Measurements from ENCODE around the gene SLC35E4. TPM values are rescaled to one million over a fixed set of nuclear protein-coding genes. Genes with fewer than 3 reads are reported as not detected.

SLC35E4 gene
- total and polyA plus RNA-seq, 2 donors from 2014 or later = 1.8 to 3.2 TPM

DNA sequence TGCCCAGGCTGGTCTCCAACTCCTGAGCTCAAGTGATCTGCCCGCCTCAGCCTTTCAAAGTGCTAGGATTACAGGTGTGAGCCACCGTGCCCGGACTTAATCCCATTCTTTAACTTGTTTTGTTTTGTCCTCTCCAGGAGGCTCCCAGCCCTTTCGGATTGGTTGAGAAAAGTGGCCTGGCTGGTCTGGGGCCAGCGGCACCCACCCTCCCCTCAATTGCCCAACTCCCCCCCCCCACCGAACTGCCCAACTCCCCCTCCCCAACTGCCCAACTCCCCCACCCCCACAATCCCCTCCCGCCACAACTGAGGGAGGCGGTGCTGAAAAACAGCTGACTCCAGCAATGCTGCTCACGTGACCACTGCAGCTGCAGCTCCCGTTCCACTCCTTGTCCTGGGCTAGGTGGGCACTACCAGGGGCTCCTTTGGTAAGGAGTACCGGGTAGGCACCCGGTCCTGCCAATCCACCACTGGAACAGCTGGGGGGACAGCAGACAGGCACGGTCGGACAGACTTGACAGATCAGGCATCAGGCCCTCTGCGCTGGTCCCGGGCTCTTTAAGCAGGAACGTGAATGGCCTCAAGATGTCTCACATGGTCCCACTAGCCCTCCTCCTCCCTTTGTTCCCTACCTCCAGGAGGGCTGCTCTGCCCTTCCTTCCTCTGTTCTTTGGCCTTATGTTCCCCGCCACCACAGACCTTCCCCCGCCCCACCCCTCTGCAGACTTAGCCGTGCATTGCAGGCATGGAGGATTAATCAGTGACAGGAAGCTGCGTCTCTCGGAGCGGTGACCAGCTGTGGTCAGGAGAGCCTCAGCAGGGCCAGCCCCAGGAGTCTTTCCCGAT is 28.9 kb upstream of the SLC35E4 start, which contains the start of gene TCN2:
Gene TCN2, plus strand, starts transcription at position 720 of the 845 bp plus-strand sequence. CDS start 158 bp downstream, outside the sequence.
- Histone ChIP-seq H3K4me1 (ENCODE audit: control insufficient read depth in 2 of 3, insufficient read depth in 2 of 3, low read depth in 1 of 3, low read length in 3 of 3) (peaks cover 3 to 23% (median 11%) of the 10 kb centered on the region in 3 donors), H3K4me3 (ENCODE audit: low read length in 3 of 3) (peak within 1 kb of the TSS; percentile 74 to 94 (median 80)), H3K9me3 (ENCODE audit: control insufficient read depth in 2 of 3, insufficient read depth in 1 of 3, low read length in 3 of 3) (no peaks in the 10 kb centered on the region), H3K9ac (ENCODE audit: low read length in 3 of 3) (peak within 1 kb of the TSS; percentile 70 to 75 (median 73)), H3K36me3 (ENCODE audit: control insufficient read depth in 2 of 3, insufficient read depth in 3 of 3, low read length in 3 of 3) (peaks cover 0 to 5% (median 0%) of the 10 kb centered on the region in 3 donors), H3K27ac (ENCODE audit: low read depth in 2 of 2, low read length in 2 of 2) (peak within 1 kb of the TSS; percentile 84 to 88), H3K27me3 (ENCODE audit: control insufficient read depth, insufficient read depth, low read length) (no peaks in the 10 kb centered on the region)
- TF ChIP-seq, protein P1, sequence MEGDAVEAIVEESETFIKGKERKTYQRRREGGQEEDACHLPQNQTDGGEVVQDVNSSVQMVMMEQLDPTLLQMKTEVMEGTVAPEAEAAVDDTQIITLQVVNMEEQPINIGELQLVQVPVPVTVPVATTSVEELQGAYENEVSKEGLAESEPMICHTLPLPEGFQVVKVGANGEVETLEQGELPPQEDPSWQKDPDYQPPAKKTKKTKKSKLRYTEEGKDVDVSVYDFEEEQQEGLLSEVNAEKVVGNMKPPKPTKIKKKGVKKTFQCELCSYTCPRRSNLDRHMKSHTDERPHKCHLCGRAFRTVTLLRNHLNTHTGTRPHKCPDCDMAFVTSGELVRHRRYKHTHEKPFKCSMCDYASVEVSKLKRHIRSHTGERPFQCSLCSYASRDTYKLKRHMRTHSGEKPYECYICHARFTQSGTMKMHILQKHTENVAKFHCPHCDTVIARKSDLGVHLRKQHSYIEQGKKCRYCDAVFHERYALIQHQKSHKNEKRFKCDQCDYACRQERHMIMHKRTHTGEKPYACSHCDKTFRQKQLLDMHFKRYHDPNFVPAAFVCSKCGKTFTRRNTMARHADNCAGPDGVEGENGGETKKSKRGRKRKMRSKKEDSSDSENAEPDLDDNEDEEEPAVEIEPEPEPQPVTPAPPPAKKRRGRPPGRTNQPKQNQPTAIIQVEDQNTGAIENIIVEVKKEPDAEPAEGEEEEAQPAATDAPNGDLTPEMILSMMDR (IDR thresholded peaks at IDR 0.05; ENCODE audit: borderline replicate concordance, extremely low read depth, insufficient read depth) = no peak
- no peak for FAIRE-seq
- intact Hi-C loops (cut with DNase I) = no loop called here
- peak; percentile 91 to 94 (median 92) for DNase-seq

DNA sequence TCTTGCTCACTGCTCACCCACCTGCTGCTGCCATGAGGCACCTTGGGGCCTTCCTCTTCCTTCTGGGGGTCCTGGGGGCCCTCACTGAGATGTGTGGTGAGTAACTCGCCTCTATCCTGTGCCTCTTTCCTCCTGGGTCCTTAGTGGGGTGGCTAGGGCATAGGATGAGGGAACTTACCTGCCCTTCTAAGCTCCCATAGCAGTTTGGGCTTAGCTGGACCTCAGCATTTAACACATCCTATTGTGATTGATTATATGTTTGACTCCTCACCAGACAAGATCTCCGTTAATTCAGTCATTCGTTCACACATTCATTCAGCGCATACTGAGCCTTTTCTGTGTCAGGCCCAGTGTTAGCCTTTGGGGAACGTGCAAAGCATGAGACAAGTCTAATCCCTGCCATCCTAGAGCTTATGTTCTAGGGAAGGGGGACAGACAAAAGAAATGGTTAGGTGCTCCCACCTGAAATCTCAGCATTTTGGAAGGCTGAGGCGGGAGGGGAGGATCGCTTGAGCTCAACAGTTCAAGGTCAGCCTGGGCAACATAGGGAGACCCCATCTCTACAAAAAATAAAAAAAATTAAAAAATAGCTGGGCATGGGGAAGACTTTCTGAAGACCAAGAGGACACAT is 28.2 kb upstream of the SLC35E4 start:
- no peak for FAIRE-seq
- H3K4me3 ChIP-seq (ENCODE audit: low read length in 3 of 3) = peak overlapping the region; percentile 74 to 94 (median 80)
- H3K9ac ChIP-seq (ENCODE audit: low read length in 3 of 3) = peak overlapping the region; percentile 0 to 73 (median 70)
- no peaks in the 10 kb centered on the region for H3K27me3 ChIP-seq (ENCODE audit: control insufficient read depth, insufficient read depth, low read length)
- TF ChIP-seq, protein P1 (IDR thresholded peaks at IDR 0.05; ENCODE audit: borderline replicate concordance, extremely low read depth, insufficient read depth) = no peak
- peaks cover 3 to 23% (median 11%) of the 10 kb centered on the region in 3 donors for H3K4me1 ChIP-seq (ENCODE audit: control insufficient read depth in 2 of 3, insufficient read depth in 2 of 3, low read depth in 1 of 3, low read length in 3 of 3)
- H3K9me3 ChIP-seq (ENCODE audit: control insufficient read depth in 2 of 3, insufficient read depth in 1 of 3, low read length in 3 of 3) = no peaks in the 10 kb centered on the region
- peak overlapping the region; percentile 69 to 84 for H3K27ac ChIP-seq (ENCODE audit: low read depth in 2 of 2, low read length in 2 of 2)
- intact Hi-C loops (cut with DNase I) = no loop called here
- peaks cover 0 to 7% (median 0%) of the 10 kb centered on the region in 3 donors for H3K36me3 ChIP-seq (ENCODE audit: control insufficient read depth in 2 of 3, insufficient read depth in 3 of 3, low read length in 3 of 3)
- DNase-seq = no peak

DNA sequence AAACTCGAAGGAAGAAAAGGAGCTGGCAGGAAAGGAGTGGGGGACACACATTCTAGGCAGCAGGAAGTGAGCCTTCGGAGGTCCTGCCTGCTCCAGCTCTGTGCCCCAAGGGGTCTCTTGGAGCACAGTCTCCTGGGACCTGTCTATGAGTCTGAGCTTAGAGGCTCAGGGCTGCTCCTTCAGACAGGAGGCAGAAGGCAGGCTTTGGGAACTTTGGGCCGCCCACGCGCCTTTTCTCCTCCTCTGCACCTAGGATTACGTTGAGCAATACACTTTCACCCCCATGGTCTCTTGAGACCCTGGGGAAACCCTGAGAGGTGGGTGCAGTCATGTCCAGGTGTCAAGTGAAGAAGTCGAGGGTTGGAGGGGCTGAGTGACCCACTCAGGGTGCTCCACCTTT is 27.6 kb upstream of the SLC35E4 start:
- FAIRE-seq (no peak), DNase-seq (peak in 1 of 5 donors; percentile 10)
- Histone ChIP-seq H3K9ac (ENCODE audit: low read length in 3 of 3) (peak overlapping the region in 1 of 3 donors; percentile 47), H3K36me3 (ENCODE audit: control insufficient read depth in 2 of 3, insufficient read depth in 3 of 3, low read length in 3 of 3) (peaks cover 0 to 7% (median 4%) of the 10 kb centered on the region in 3 donors), H3K4me3 (ENCODE audit: low read length in 3 of 3) (peak overlapping the region in 2 of 3 donors; percentile 36 to 74), H3K4me1 (ENCODE audit: control insufficient read depth in 2 of 3, insufficient read depth in 2 of 3, low read depth in 1 of 3, low read length in 3 of 3) (peaks cover 3 to 23% (median 11%) of the 10 kb centered on the region in 3 donors), H3K27me3 (ENCODE audit: control insufficient read depth, insufficient read depth, low read length) (no peaks in the 10 kb centered on the region), H3K27ac (ENCODE audit: low read depth in 2 of 2, low read length in 2 of 2) (no peak overlapping the region), H3K9me3 (ENCODE audit: control insufficient read depth in 2 of 3, insufficient read depth in 1 of 3, low read length in 3 of 3) (no peaks in the 10 kb centered on the region)
- intact Hi-C loops (cut with DNase I) = no loop called here
- TF ChIP-seq, protein P1 (IDR thresholded peaks at IDR 0.05; ENCODE audit: borderline replicate concordance, extremely low read depth, insufficient read depth) = no peak
